CD14-positive monocyte (primary cell): ENCODE measurements around the gene TMEM61. TPM values are rescaled to one million over a fixed set of nuclear protein-coding genes. Genes with fewer than 3 reads are reported as not detected.

Experiments used
- DNase-seq, 3 donors: peaks; one replicate each; pipeline ENCODE4 v3.0.0-alpha.2; 2011 to 2022
- H2AFZ ChIP-seq: 2 replicates; pipeline ENCODE4 v1.6.0; 2012; ENCODE audit warnings: mild to moderate bottlenecking, low read depth, low read length, inconsistent platforms; ENCODE audit not compliant: insufficient read depth, poor library complexity, severe bottlenecking
- H3K27ac ChIP-seq, 2 donors: 1 replicate in 1 of 2; 2 replicates in 1 of 2; pipeline ENCODE4 v1.5.1; 2012 to 2013; ENCODE audit warnings: low read length in 2 of 2, control low read depth in 1 of 2, inconsistent platforms in 1 of 2, low read depth in 1 of 2, mild to moderate bottlenecking in 1 of 2
- H3K27me3 ChIP-seq, 2 donors: one replicate each; pipeline versions ENCODE4 v1.6.0 to v1.6.1; 2011 to 2013; ENCODE audit warnings: low read length in 2 of 2; ENCODE audit not compliant: control insufficient read depth in 2 of 2, insufficient read depth in 2 of 2
- H3K36me3 ChIP-seq, 2 donors: replicated peaks in 1 of 2; 1 replicate in 1 of 2; 2 replicates in 1 of 2; pipeline versions ENCODE4 v1.5.1 to v1.6.1; 2012 to 2013; ENCODE audit warnings: low read length in 2 of 2, control low read depth in 1 of 2, inconsistent platforms in 1 of 2, mild to moderate bottlenecking in 1 of 2; ENCODE audit not compliant: insufficient read depth in 2 of 2, control insufficient read depth in 1 of 2
- H3K4me1 ChIP-seq, 2 donors: 1 replicate in 1 of 2; 2 replicates in 1 of 2; pipeline versions ENCODE4 v1.5.1 to v1.6.1; 2012 to 2013; ENCODE audit warnings: low read length in 2 of 2, control low read depth in 1 of 2, inconsistent platforms in 1 of 2, mild to moderate bottlenecking in 1 of 2, moderate library complexity in 1 of 2; ENCODE audit not compliant: insufficient read depth in 2 of 2, control insufficient read depth in 1 of 2
- H3K4me2 ChIP-seq: replicated peaks from 2 replicates; pipeline ENCODE3; 2012; ENCODE audit warnings: low read length, moderate library complexity, mild to moderate bottlenecking; ENCODE audit not compliant: poor library complexity, severe bottlenecking; ENCODE audit errors: extremely low read depth
- H3K4me3 ChIP-seq, 3 experiments: fragments of 200-600 bp in 1 of 3; sonication (generic) in 1 of 3; replicated peaks in 1 of 3; 1 replicate in 2 of 3; 2 replicates in 1 of 3; pipeline ENCODE4 v1.5.1; 2011 to 2013; ENCODE audit warnings: low read length in 3 of 3, mild to moderate bottlenecking in 3 of 3, control low read depth in 2 of 3, low read depth in 2 of 3, inconsistent platforms in 1 of 3, moderate library complexity in 1 of 3
- H3K79me2 ChIP-seq: 2 replicates; pipeline ENCODE4 v1.6.0; 2012; ENCODE audit warnings: mild to moderate bottlenecking, control low read depth, inconsistent platforms, low read length, moderate library complexity; ENCODE audit not compliant: insufficient read depth
- H3K9ac ChIP-seq: 2 replicates; pipeline ENCODE4 v1.6.0; 2017; ENCODE audit warnings: low read length, mild to moderate bottlenecking; ENCODE audit not compliant: insufficient read depth, poor library complexity, severe bottlenecking
- H3K9me3 ChIP-seq, 2 donors: replicated peaks in 1 of 2; 1 replicate in 1 of 2; 2 replicates in 1 of 2; pipeline versions ENCODE4 v1.5.1 to v1.6.1; 2012 to 2013; ENCODE audit warnings: low read length in 2 of 2, control low read depth in 1 of 2; ENCODE audit not compliant: control insufficient read depth in 1 of 2, insufficient read depth in 1 of 2
- H4K20me1 ChIP-seq: 2 replicates; pipeline ENCODE4 v1.6.0; 2012; ENCODE audit warnings: mild to moderate bottlenecking, low read length, control low read depth, moderate library complexity; ENCODE audit not compliant: insufficient read depth
- H3K27ac Mint-ChIP-seq, 7 donors: one replicate each; pipeline ENCODE4 v1.8.0; 2020; ENCODE audit warnings: mild to moderate bottlenecking in 7 of 7, mixed read lengths in 7 of 7, moderate library complexity in 6 of 7, inconsistent platforms in 2 of 7
- H3K27me3 Mint-ChIP-seq, 3 donors: one replicate each; pipeline ENCODE4 v1.8.0; 2021 to 2022; ENCODE audit warnings: low read depth in 3 of 3, mild to moderate bottlenecking in 3 of 3, mixed read lengths in 3 of 3, moderate library complexity in 3 of 3, inconsistent platforms in 1 of 3
- H3K36me3 Mint-ChIP-seq, 2 donors: one replicate each; pipeline ENCODE4 v1.8.0; 2020; ENCODE audit warnings: mixed read lengths in 2 of 2, inconsistent platforms in 1 of 2, mild to moderate bottlenecking in 1 of 2
- H3K4me1 Mint-ChIP-seq: one replicate; pipeline ENCODE4 v1.8.0; 2020; ENCODE audit warnings: mild to moderate bottlenecking, mixed read lengths
- H3K4me3 Mint-ChIP-seq, 2 donors: one replicate each; pipeline ENCODE4 v1.8.0; 2020; ENCODE audit warnings: mild to moderate bottlenecking in 2 of 2, mixed read lengths in 2 of 2, moderate library complexity in 1 of 2
- H3K9me3 Mint-ChIP-seq, 7 donors: one replicate each; pipeline ENCODE4 v1.8.0; 2020 to 2022; ENCODE audit warnings: mixed read lengths in 7 of 7, mild to moderate bottlenecking in 6 of 7, moderate library complexity in 6 of 7, inconsistent platforms in 2 of 7
- WGBS: methylation state at CpG from one replicate; pipeline ENCODE4 v1.1.5; 2013; ENCODE audit warnings: missing lambda C conversion rate; ENCODE audit not compliant: insufficient coverage; 5-methylcytosine and 5-hydroxymethylcytosine counted together
- intact Hi-C, 2 donors: fragments of 100-400 bp; cut with micrococcal nuclease; formaldehyde crosslinking; loops; one replicate each; pipeline versions ENCODE4 v1.15.0 to v1.15.1; 2023
- polyA plus RNA-seq, 3 donors: library from polyadenylated mRNA; depleted of rRNA in 1 of 3; unstranded in 2 of 3; stranded (reverse) in 1 of 3; fragments of 300-500 nt in 2 of 3; fragments of >200 nt in 1 of 3; fragmentation: Illumina TruSeq in 2 of 3; gene quantifications; 1 replicate in 2 of 3; 2 replicates in 1 of 3; pipeline ENCODE4 v1.2.3, GENCODE V29; 2012 to 2021
- TF ChIP-seq, protein P1 (sequence below): fragments of 200-600 bp; IDR thresholded peaks from one replicate; pipeline ENCODE4 v1.8.0; 2022; ENCODE audit warnings: antibody characterized with exemption, mild to moderate bottlenecking

Gene TMEM61
- polyA plus RNA-seq, 3 donors = not detected

DNA sequence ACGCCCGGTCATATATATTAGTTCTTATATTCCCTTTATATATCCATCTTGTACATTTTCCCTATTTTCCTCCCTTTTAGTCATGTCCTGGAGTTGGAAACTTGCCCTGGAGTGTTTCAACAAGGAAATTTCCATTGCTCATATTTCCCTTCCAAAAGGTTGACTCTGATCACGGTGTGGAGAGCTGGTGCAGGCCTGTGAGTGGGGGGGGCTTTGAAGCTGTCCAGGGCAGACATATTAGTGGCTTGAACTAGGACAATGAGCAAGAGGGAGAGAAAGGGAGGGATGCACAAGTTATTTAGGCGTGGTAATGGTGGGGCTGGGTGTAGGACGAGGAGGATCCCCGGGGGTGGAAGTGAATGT, 30.4 kb upstream of the TMEM61 start:
- intact Hi-C loops = no loop called here
- Histone ChIP-seq H3K9ac (no peak overlapping the region), H3K27me3 (no peaks in the 10 kb centered on the region), H3K27ac (peak overlapping the region in 1 of 2 donors; percentile 58), H3K4me3 (no peak overlapping the region), H4K20me1 (no peaks in the 10 kb centered on the region), H3K9me3 (no peaks in the 10 kb centered on the region), H3K4me2 (no peak overlapping the region), H2AFZ (peak overlapping the region; percentile 93), H3K4me1 (peaks cover 69 to 82% of the 10 kb centered on the region in 2 donors), H3K79me2 (no peaks in the 10 kb centered on the region), H3K36me3 (no peaks in the 10 kb centered on the region)
- H3K36me3 Mint-ChIP-seq = peaks cover 0 to 2% of the 10 kb centered on the region in 2 donors
- no peak overlapping the region for H3K4me3 Mint-ChIP-seq
- H3K4me1 Mint-ChIP-seq = peaks cover 70% of the 10 kb centered on the region
- no peaks in the 10 kb centered on the region for H3K27me3 Mint-ChIP-seq
- TF ChIP-seq, protein P1, sequence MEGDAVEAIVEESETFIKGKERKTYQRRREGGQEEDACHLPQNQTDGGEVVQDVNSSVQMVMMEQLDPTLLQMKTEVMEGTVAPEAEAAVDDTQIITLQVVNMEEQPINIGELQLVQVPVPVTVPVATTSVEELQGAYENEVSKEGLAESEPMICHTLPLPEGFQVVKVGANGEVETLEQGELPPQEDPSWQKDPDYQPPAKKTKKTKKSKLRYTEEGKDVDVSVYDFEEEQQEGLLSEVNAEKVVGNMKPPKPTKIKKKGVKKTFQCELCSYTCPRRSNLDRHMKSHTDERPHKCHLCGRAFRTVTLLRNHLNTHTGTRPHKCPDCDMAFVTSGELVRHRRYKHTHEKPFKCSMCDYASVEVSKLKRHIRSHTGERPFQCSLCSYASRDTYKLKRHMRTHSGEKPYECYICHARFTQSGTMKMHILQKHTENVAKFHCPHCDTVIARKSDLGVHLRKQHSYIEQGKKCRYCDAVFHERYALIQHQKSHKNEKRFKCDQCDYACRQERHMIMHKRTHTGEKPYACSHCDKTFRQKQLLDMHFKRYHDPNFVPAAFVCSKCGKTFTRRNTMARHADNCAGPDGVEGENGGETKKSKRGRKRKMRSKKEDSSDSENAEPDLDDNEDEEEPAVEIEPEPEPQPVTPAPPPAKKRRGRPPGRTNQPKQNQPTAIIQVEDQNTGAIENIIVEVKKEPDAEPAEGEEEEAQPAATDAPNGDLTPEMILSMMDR = no peak
- peak overlapping the region in 5 of 7 donors; percentile 43 to 82 (median 78) for H3K27ac Mint-ChIP-seq
- no peaks in the 10 kb centered on the region for H3K9me3 Mint-ChIP-seq
- DNase-seq = no peak
- 91% methylated on average over 5 of the region's 6 CpGs for WGBS

- Histone ChIP-seq H3K4me2 (peak overlapping the region; percentile 23), H2AFZ (peak overlapping the region; percentile 93), H3K27me3 (no peaks in the 10 kb centered on the region), H3K79me2 (no peaks in the 10 kb centered on the region), H3K9me3 (no peaks in the 10 kb centered on the region), H3K4me1 (peaks cover 67 to 80% of the 10 kb centered on the region in 2 donors), H3K4me3 (peak overlapping the region in 1 of 3 experiments; percentile 35), H4K20me1 (no peaks in the 10 kb centered on the region), H3K9ac (no peak overlapping the region), H3K36me3 (no peaks in the 10 kb centered on the region), H3K27ac (peak overlapping the region in 1 of 2 donors; percentile 58)
- Mint-ChIP-seq H3K27ac (peak overlapping the region; percentile 29 to 82 (median 57)), H3K9me3 (no peaks in the 10 kb centered on the region), H3K4me1 (peaks cover 69% of the 10 kb centered on the region), H3K4me3 (peak overlapping the region in 1 of 2 donors; percentile 60), H3K36me3 (peaks cover 0 to 2% of the 10 kb centered on the region in 2 donors), H3K27me3 (no peaks in the 10 kb centered on the region)
- 49% methylated on average over 22 of the region's 27 CpGs for WGBS
- peak; percentile 69 to 82 (median 80) for DNase-seq
- TF ChIP-seq, protein P1 = peak; percentile 74
- intact Hi-C loops = no loop called here
Measured at GRCh38 chr1:54950369-54951163, 29.9 kb upstream of the TMEM61 start.
